OCI-LY3 (cell line): ENCODE results near the gene CENPT.

ENCODE experiments used
- H2AFZ ChIP-seq: fragments of 200-600, 300-600 bp; shearing (Covaris generic); 2 replicates; pipeline ENCODE4 v1.6.0; 2014; ENCODE audit warnings: antibody characterized with exemption, low read depth, low read length
- H3K27ac ChIP-seq: fragments of 200-600, 300-600 bp; sonication (generic); 2 replicates; pipeline ENCODE4 v1.5.1; 2014; ENCODE audit warnings: mild to moderate bottlenecking, low read length, moderate library complexity, mixed read lengths
- H3K27me3 ChIP-seq: fragments of 200-600, 300-600 bp; sonication (generic); 2 replicates; pipeline ENCODE4 v1.6.1; 2014; ENCODE audit warnings: low read depth, low read length, mixed read lengths
- H3K36me3 ChIP-seq: fragments of 200-600, 300-600 bp; sonication (generic); replicated peaks from 2 replicates; pipeline ENCODE3; 2014; ENCODE audit warnings: low read depth, low read length, mixed read lengths
- H3K4me1 ChIP-seq: fragments of 300-600, 200-600 bp; sonication (generic); 2 replicates; pipeline ENCODE4 v1.6.1; 2014; ENCODE audit warnings: low read length, mixed read lengths
- H3K4me2 ChIP-seq: fragments of 200-600, 300-600 bp; sonication (generic); 2 replicates; pipeline ENCODE4 v1.6.1; 2014; ENCODE audit warnings: low read length, mixed read lengths
- H3K4me3 ChIP-seq: fragments of 300-600, 200-600 bp; sonication (generic); 2 replicates; pipeline ENCODE4 v1.5.1; 2014; ENCODE audit warnings: antibody characterized with exemption, mild to moderate bottlenecking, low read length, moderate library complexity
- H3K79me2 ChIP-seq: fragments of 300-600, 200-600 bp; shearing (Covaris generic); 2 replicates; pipeline ENCODE4 v1.6.1; 2014; ENCODE audit warnings: mild to moderate bottlenecking, low read length, mixed read lengths
- H3K9ac ChIP-seq: fragments of 300-600, 200-600 bp; shearing (Covaris generic); 2 replicates; pipeline ENCODE4 v1.6.0; 2014; ENCODE audit warnings: mild to moderate bottlenecking, low read length, moderate library complexity
- H3K9me3 ChIP-seq: fragments of 200-600, 300-600 bp; shearing (Covaris generic); 2 replicates; pipeline ENCODE4 v1.6.1; 2014; ENCODE audit warnings: low read length, mixed read lengths; ENCODE audit not compliant: insufficient read depth
- H4K20me1 ChIP-seq: fragments of 200-600, 300-600 bp; sonication (generic); 2 replicates; pipeline ENCODE4 v1.6.1; 2016; ENCODE audit warnings: low read length, mixed read lengths; ENCODE audit not compliant: insufficient read depth
- CTCF ChIP-seq: fragments of 200-600, 300-600 bp; sonication (generic); IDR thresholded peaks from 2 replicates; pipeline ENCODE4 v1.5.1; 2014; ENCODE audit warnings: antibody characterized with exemption, low read length, low read depth
- EZH2phosphoT487 ChIP-seq: fragments of 200-600 bp; shearing (Covaris generic); IDR thresholded peaks from 2 replicates; pipeline ENCODE4 v1.6.1; 2018; ENCODE audit warnings: antibody characterized with exemption, mixed run types, low read depth

Gene CENPT

GRCh38 chr16:67833415-67834241 is 13.9 kb downstream of the CENPT start:
- Histone ChIP-seq H3K27ac (no peak overlapping the region), H3K36me3 (no peaks in the 10 kb centered on the region), H3K27me3 (no peaks in the 10 kb centered on the region), H2AFZ (peak overlapping the region; percentile 99), H3K4me3 (peak overlapping the region; percentile 89), H3K9ac (peak overlapping the region; percentile 76), H3K4me1 (peaks cover 8% of the 10 kb centered on the region), H3K4me2 (peak overlapping the region; percentile 98), H3K79me2 (peaks cover 4% of the 10 kb centered on the region; the same call in 1 of the 2 replicates), H4K20me1 (no peaks in the 10 kb centered on the region), H3K9me3 (no peaks in the 10 kb centered on the region)
- TF ChIP-seq CTCF (no peak), EZH2phosphoT487 (no peak)

- H3K79me2 ChIP-seq = peaks cover 4% of the 10 kb centered on the region; the same call in 1 of the 2 replicates
- no peaks in the 10 kb centered on the region for H4K20me1 ChIP-seq
- TF ChIP-seq EZH2phosphoT487 (no peak), CTCF (no peak)
- H3K27ac ChIP-seq = no peak overlapping the region
- H3K4me3 ChIP-seq = peak overlapping the region; percentile 89
- no peaks in the 10 kb centered on the region for H3K27me3 ChIP-seq
- no peaks in the 10 kb centered on the region for H3K9me3 ChIP-seq
- no peaks in the 10 kb centered on the region for H3K36me3 ChIP-seq
- peak overlapping the region; percentile 99 for H2AFZ ChIP-seq
- peaks cover 8% of the 10 kb centered on the region for H3K4me1 ChIP-seq
- peak overlapping the region; percentile 76 for H3K9ac ChIP-seq
- H3K4me2 ChIP-seq = peak overlapping the region; percentile 98
Observed at GRCh38 chr16:67833030-67833414, 14.5 kb downstream of the CENPT start.

GRCh38 chr16:67828651-67829050 is 18.8 kb downstream of the CENPT start:
- no peak overlapping the region for H3K4me2 ChIP-seq
- H3K9ac ChIP-seq = no peak overlapping the region

More at GRCh38 chr16:67828651-67829050, 18.8 kb downstream of the CENPT start:
- Histone ChIP-seq H3K4me1 (peaks cover 4% of the 10 kb centered on the region), H3K27ac (no peak overlapping the region), H3K79me2 (peaks cover 4% of the 10 kb centered on the region; the same call in 1 of the 2 replicates), H3K9me3 (no peaks in the 10 kb centered on the region), H3K4me3 (no peak overlapping the region), H3K27me3 (no peaks in the 10 kb centered on the region), H3K36me3 (no peaks in the 10 kb centered on the region), H2AFZ (no peak overlapping the region), H4K20me1 (no peaks in the 10 kb centered on the region)
- TF ChIP-seq EZH2phosphoT487 = no peak
- no peak for TF ChIP-seq CTCF
